Naive B cell (primary cell): ENCODE measurements around the gene TRIM5. TPM values are rescaled to one million over a fixed set of nuclear protein-coding genes. Genes with fewer than 3 reads are reported as not detected.
"Not testable (repeated sequence)": the region's sequence is repeated elsewhere in the genome, so short reads cannot be mapped to it uniquely, and the experiment has no call there.

ENCODE experiments used
- ATAC-seq, 2 donors: fragments of 150-1000 bp; cut with Tn5 transposase; 2 replicates each; pipeline ENCODE4 v1.10.0; 2021; ENCODE audit warnings: low read depth in 2 of 2, mild to moderate bottlenecking in 2 of 2, moderate library complexity in 2 of 2
- DNase-seq: peaks from one replicate; pipeline ENCODE4 v3.0.0; 2022
- H3K27ac Mint-ChIP-seq, 6 donors: one replicate each; pipeline ENCODE4 v1.8.0; 2020 to 2022; ENCODE audit warnings: mild to moderate bottlenecking in 6 of 6, mixed read lengths in 6 of 6, moderate library complexity in 5 of 6, inconsistent platforms in 2 of 6
- H3K27me3 Mint-ChIP-seq, 3 donors: one replicate each; pipeline ENCODE4 v1.8.0; 2021 to 2022; ENCODE audit warnings: mixed read lengths in 3 of 3, mild to moderate bottlenecking in 1 of 3
- H3K36me3 Mint-ChIP-seq, 2 donors: one replicate each; pipeline ENCODE4 v1.8.0; 2020 to 2022; ENCODE audit warnings: mixed read lengths in 2 of 2, inconsistent platforms in 1 of 2, mild to moderate bottlenecking in 1 of 2
- H3K4me1 Mint-ChIP-seq, 3 donors: one replicate each; pipeline ENCODE4 v1.8.0; 2020 to 2022; ENCODE audit warnings: mixed read lengths in 3 of 3, inconsistent platforms in 1 of 3, mild to moderate bottlenecking in 1 of 3, moderate library complexity in 1 of 3
- H3K4me3 Mint-ChIP-seq, 8 donors: one replicate each; pipeline ENCODE4 v1.8.0; 2020 to 2022; ENCODE audit warnings: mild to moderate bottlenecking in 8 of 8, mixed read lengths in 8 of 8, moderate library complexity in 8 of 8, inconsistent platforms in 2 of 8
- H3K9me3 Mint-ChIP-seq, 7 donors: one replicate each; pipeline ENCODE4 v1.8.0; 2020 to 2022; ENCODE audit warnings: mixed read lengths in 7 of 7, mild to moderate bottlenecking in 5 of 7, inconsistent platforms in 2 of 7, moderate library complexity in 1 of 7
- polyA plus RNA-seq, 6 donors: library from polyadenylated mRNA; unstranded; fragments of 300-500 nt; fragmentation: Illumina TruSeq; gene quantifications; one replicate each; pipeline ENCODE4 v1.2.3, GENCODE V29; 2021; ENCODE audit warnings: low read depth in 6 of 6

The TRIM5 gene
- polyA plus RNA-seq, 6 donors from 2014 or later, result 5.0 to 10.2 (median 7.9) TPM

GRCh38 chr11:5698281-5698680 lies 13.4 kb upstream of the TRIM5 start:
- DNase-seq, result no peak
- peaks cover 44 to 70% (median 56%) of the 10 kb centered on the region in 3 donors for H3K4me1 Mint-ChIP-seq
- no peaks in the 10 kb centered on the region for H3K27me3 Mint-ChIP-seq
- H3K27ac Mint-ChIP-seq, result peak overlapping the region in 4 of 6 donors; percentile 24 to 77 (median 71)
- H3K4me3 Mint-ChIP-seq, result peak overlapping the region in 2 of 8 donors; percentile 54 to 65
- ATAC-seq, result no peak
- H3K36me3 Mint-ChIP-seq, result peaks cover 24 to 30% of the 10 kb centered on the region in 2 donors
- no peaks in the 10 kb centered on the region for H3K9me3 Mint-ChIP-seq

GRCh38 chr11:5696210-5696609 lies 11.3 kb upstream of the TRIM5 start:
- Mint-ChIP-seq H3K9me3 (no peaks in the 10 kb centered on the region), H3K27ac (peak overlapping the region in 4 of 6 donors; percentile 54 to 69 (median 63)), H3K4me3 (peak overlapping the region in 3 of 8 donors; percentile 52 to 77 (median 64)), H3K27me3 (no peaks in the 10 kb centered on the region), H3K36me3 (peaks cover 16 to 34% of the 10 kb centered on the region in 2 donors), H3K4me1 (peaks cover 47 to 76% (median 59%) of the 10 kb centered on the region in 3 donors)
- ATAC-seq (no peak), DNase-seq (no peak)

GRCh38 chr11:5695580-5695979 lies 10.7 kb upstream of the TRIM5 start:
- Mint-ChIP-seq H3K36me3 (peaks cover 22 to 32% of the 10 kb centered on the region in 2 donors), H3K4me3 (peak overlapping the region in 3 of 8 donors; percentile 50 to 77 (median 77)), H3K9me3 (no peaks in the 10 kb centered on the region), H3K4me1 (peaks cover 47 to 73% (median 59%) of the 10 kb centered on the region in 3 donors), H3K27ac (peak overlapping the region in 4 of 6 donors; percentile 11 to 70 (median 47)), H3K27me3 (no peaks in the 10 kb centered on the region)
- ATAC-seq (no peak), DNase-seq (no peak)

- Mint-ChIP-seq H3K36me3 (peaks cover 31% of the 10 kb centered on the region in 2 donors), H3K9me3 (no peaks in the 10 kb centered on the region), H3K4me1 (peaks cover 54 to 67% (median 64%) of the 10 kb centered on the region in 3 donors), H3K27me3 (no peaks in the 10 kb centered on the region), H3K27ac (peak overlapping the region in 5 of 6 donors; percentile 8 to 97 (median 86)), H3K4me3 (peak overlapping the region in 7 of 8 donors; percentile 35 to 77 (median 59))
- ATAC-seq (no peak), DNase-seq (no peak)
Observed at GRCh38 chr11:5694642-5695041, 9.8 kb upstream of the TRIM5 start.

GRCh38 chr11:5691964-5692361 lies 7.1 kb upstream of the TRIM5 start:
- Mint-ChIP-seq H3K4me1 (peaks cover 53 to 71% (median 62%) of the 10 kb centered on the region in 3 donors), H3K9me3 (no peaks in the 10 kb centered on the region), H3K4me3 (peak overlapping the region; percentile 90 to 100 (median 96)), H3K27me3 (no peaks in the 10 kb centered on the region), H3K36me3 (peaks cover 21 to 31% of the 10 kb centered on the region in 2 donors), H3K27ac (peak overlapping the region; percentile 90 to 97 (median 96))
- peak; percentile 24 to 25 for ATAC-seq
- peak; percentile 45 for DNase-seq

- not testable (repeated sequence) for ATAC-seq, DNase-seq, H3K9me3 Mint-ChIP-seq, H3K27me3 Mint-ChIP-seq
- Mint-ChIP-seq H3K36me3 (peaks cover 21 to 31% of the 10 kb centered on the region in 2 donors), H3K27ac (peak overlapping the region; percentile 95 to 99 (median 96)), H3K4me3 (peak overlapping the region; percentile 90 to 100 (median 96)), H3K4me1 (peaks cover 51 to 68% (median 62%) of the 10 kb centered on the region in 3 donors)
Observed at GRCh38 chr11:5691238-5691963, 6.5 kb upstream of the TRIM5 start.

- no peak for ATAC-seq
- H3K9me3 Mint-ChIP-seq, result no peaks in the 10 kb centered on the region
- peaks cover 21 to 31% of the 10 kb centered on the region in 2 donors for H3K36me3 Mint-ChIP-seq
- H3K27me3 Mint-ChIP-seq, result no peaks in the 10 kb centered on the region
- peaks cover 48 to 65% (median 59%) of the 10 kb centered on the region in 3 donors for H3K4me1 Mint-ChIP-seq
- H3K27ac Mint-ChIP-seq, result peak overlapping the region; percentile 95 to 99 (median 96)
- DNase-seq, result no peak
- peak overlapping the region; percentile 90 to 100 (median 96) for H3K4me3 Mint-ChIP-seq
Observed at GRCh38 chr11:5690736-5691135, 5.9 kb upstream of the TRIM5 start.

GRCh38 chr11:5690216-5690615 lies 5.3 kb upstream of the TRIM5 start:
- no peaks in the 10 kb centered on the region for H3K27me3 Mint-ChIP-seq
- no peaks in the 10 kb centered on the region for H3K9me3 Mint-ChIP-seq
- H3K27ac Mint-ChIP-seq, result peak overlapping the region; percentile 95 to 99 (median 96)
- DNase-seq (no peak), ATAC-seq (no peak)
- H3K4me1 Mint-ChIP-seq, result peaks cover 44 to 66% (median 57%) of the 10 kb centered on the region in 3 donors
- peaks cover 20 to 29% of the 10 kb centered on the region in 2 donors for H3K36me3 Mint-ChIP-seq
- H3K4me3 Mint-ChIP-seq, result peak overlapping the region; percentile 90 to 100 (median 96)

GRCh38 chr11:5689551-5689983 lies 4.7 kb upstream of the TRIM5 start, which contains the start of gene TRIM22:
TSS of gene TRIM22 (plus strand) at chr11:5689790. CDS start at chr11:5696233, 6,443 bp downstream.
- peak within 1 kb of the TSS; percentile 95 to 99 (median 96) for H3K27ac Mint-ChIP-seq
- peak; percentile 82 to 86 for ATAC-seq
- H3K27me3 Mint-ChIP-seq, result no peaks in the 10 kb centered on the region
- peaks cover 13 to 22% of the 10 kb centered on the region in 2 donors for H3K36me3 Mint-ChIP-seq
- H3K9me3 Mint-ChIP-seq, result no peaks in the 10 kb centered on the region
- peak within 1 kb of the TSS; percentile 90 to 100 (median 96) for H3K4me3 Mint-ChIP-seq
- DNase-seq, result peak; percentile 83
- H3K4me1 Mint-ChIP-seq, result peaks cover 44 to 66% (median 57%) of the 10 kb centered on the region in 3 donors

GRCh38 chr11:5688482-5688881 lies 3.6 kb upstream of the TRIM5 start:
- peaks cover 46 to 68% (median 58%) of the 10 kb centered on the region in 3 donors for H3K4me1 Mint-ChIP-seq
- no peak for ATAC-seq
- H3K27me3 Mint-ChIP-seq, result no peaks in the 10 kb centered on the region
- H3K4me3 Mint-ChIP-seq, result peak overlapping the region in 7 of 8 donors; percentile 12 to 51 (median 28)
- no peak for DNase-seq
- H3K36me3 Mint-ChIP-seq, result peaks cover 4 to 15% of the 10 kb centered on the region in 2 donors
- peak overlapping the region in 5 of 6 donors; percentile 13 to 97 (median 72) for H3K27ac Mint-ChIP-seq
- H3K9me3 Mint-ChIP-seq, result no peaks in the 10 kb centered on the region

GRCh38 chr11:5686426-5686825 lies 1.6 kb upstream of the TRIM5 start:
- ATAC-seq, result no peak
- H3K27me3 Mint-ChIP-seq, result no peaks in the 10 kb centered on the region
- H3K27ac Mint-ChIP-seq, result peak overlapping the region in 3 of 6 donors; percentile 32 to 97 (median 39)
- no peaks in the 10 kb centered on the region for H3K9me3 Mint-ChIP-seq
- H3K36me3 Mint-ChIP-seq, result peaks cover 0 to 15% of the 10 kb centered on the region in 2 donors
- peaks cover 40 to 65% (median 52%) of the 10 kb centered on the region in 3 donors for H3K4me1 Mint-ChIP-seq
- no peak for DNase-seq
- no peak overlapping the region for H3K4me3 Mint-ChIP-seq

- H3K4me3 Mint-ChIP-seq, result peak overlapping the region; percentile 88 to 97 (median 94)
- no peaks in the 10 kb centered on the region for H3K9me3 Mint-ChIP-seq
- peak overlapping the region; percentile 89 to 98 (median 96) for H3K27ac Mint-ChIP-seq
- H3K27me3 Mint-ChIP-seq, result no peaks in the 10 kb centered on the region
- peaks cover 5 to 8% of the 10 kb centered on the region in 2 donors for H3K36me3 Mint-ChIP-seq
- peaks cover 32 to 49% (median 45%) of the 10 kb centered on the region in 3 donors for H3K4me1 Mint-ChIP-seq
- DNase-seq, result no peak
- ATAC-seq, result no peak
Observed at GRCh38 chr11:5684036-5684645, 733 bp downstream of the TRIM5 start.

- not testable (repeated sequence) for ATAC-seq, DNase-seq, H3K27me3 Mint-ChIP-seq, H3K9me3 Mint-ChIP-seq
- peaks cover 11 to 14% of the 10 kb centered on the region in 2 donors for H3K36me3 Mint-ChIP-seq
- peak overlapping the region; percentile 88 to 97 (median 94) for H3K4me3 Mint-ChIP-seq
- peaks cover 29 to 46% (median 44%) of the 10 kb centered on the region in 3 donors for H3K4me1 Mint-ChIP-seq
- H3K27ac Mint-ChIP-seq, result peak overlapping the region; percentile 71 to 98 (median 96)
Observed at GRCh38 chr11:5683620-5684019, 1.3 kb downstream of the TRIM5 start.
